Heart left ventricle (tissue), 13 donors: ENCODE data around the gene KIF27.
"Not testable (repeated sequence)": the region's sequence is repeated elsewhere in the genome, so short reads cannot be mapped to it uniquely, and the experiment has no call there.

Source experiments
- CTCF ChIP-seq, 12 donors: fragments of 200-600 bp; sonication (generic) in 4 of 12; IDR thresholded peaks; one replicate each; pipeline versions ENCODE4 v1.5.0 to v1.8.0; 2018 to 2022; ENCODE audit warnings: antibody characterized with exemption in 12 of 12, mild to moderate bottlenecking in 5 of 12
- POLR2A ChIP-seq, 2 donors: fragments of 450-650 bp; IDR thresholded peaks; one replicate each; pipeline ENCODE4 v1.6.1; 2017; ENCODE audit warnings: antibody characterized with exemption in 2 of 2, mild to moderate bottlenecking in 2 of 2, moderate library complexity in 2 of 2
- donor health status: ischemic (EF 13 %, LVEDD 7.1; RV severe dilation, severe dysfunction).
- donor health status: DM: no; HTN: yes; CAD: no.
- donor health status: DM: no; HTN: no; CAD: no.
- donor health status: ischemic (EF 25% LVEDD 6.9; RV normal size, moderate dysfunction).
- donor health status: ischemic (EF 25% LVEDD 5.7; RV mildly dilated, moderate dysfunction).
- donor health status: ischemic (EF 35%, LVEDD 5.7; RV mildly dilated, moderate dysfunction).
- donor health status: nonischemic (EF 11% LVEDD 7.7; RV severe dilation, severe dysfunction).
- donor health status: DM: yes; HTN: yes; CAD: no.
- donor health status: PGD.
- donor health status: ischemic (EF 29% LVEDD 5.4; RV normal size, mild dysfunction).
- donor health status: nonischemic (EF 23%, LVEDD 6.1; RV moderate dilation, normal function).

GRCh38 chr9:83849895-83850294 lies 71.3 kb downstream of the KIF27 start:
- not testable (repeated sequence) for TF ChIP-seq CTCF, POLR2A (IDR thresholded peaks at IDR 0.05)
